ENCODE data around the gene ADAP1.

Gene ADAP1

DNA sequence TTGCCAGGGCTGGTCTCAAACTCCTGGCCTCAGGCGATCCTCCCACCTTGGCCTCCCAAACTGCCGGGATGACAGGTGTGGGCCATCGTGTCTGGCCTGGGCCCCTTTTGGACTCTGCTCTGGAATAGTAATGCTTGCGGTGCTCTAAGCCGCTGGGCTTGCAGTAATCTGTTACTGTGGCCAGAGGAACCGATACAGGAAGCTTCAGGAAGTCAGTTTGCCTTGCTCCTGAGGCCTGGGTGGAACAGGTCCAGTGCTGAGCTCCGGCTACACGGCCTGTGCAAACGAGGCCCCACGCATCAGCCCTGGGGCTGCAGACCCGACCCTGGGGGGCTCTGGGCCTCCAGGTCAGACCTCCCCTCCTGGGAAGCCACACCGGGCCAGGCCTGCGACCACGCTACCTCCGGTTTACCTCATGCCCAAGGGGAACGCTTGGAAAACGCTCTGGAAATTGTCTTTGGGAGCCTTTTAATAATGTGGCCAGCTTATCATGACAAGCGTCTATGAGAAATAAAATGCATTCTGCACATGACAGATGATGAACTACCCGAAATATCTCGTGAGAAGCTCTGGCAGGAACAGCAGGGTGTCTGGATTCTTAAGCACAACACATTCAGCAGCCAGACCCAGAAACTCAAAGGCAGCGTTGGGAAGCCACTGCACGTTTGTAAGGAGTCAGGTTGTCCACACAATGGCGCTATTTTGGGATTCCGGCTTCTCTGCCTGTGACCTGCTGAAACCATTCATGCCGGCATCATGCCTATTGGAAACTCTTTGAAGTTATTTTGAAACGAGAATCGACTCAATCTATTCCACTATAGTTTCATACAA lies 10.1 kb upstream of the ADAP1 start:
- Histone ChIP-seq H3K4me3 (ENCODE audit: low read depth, low read length, poor library complexity, severe bottlenecking) (no peak overlapping the region), H4K20me1 (ENCODE audit: insufficient read depth, low read length) (no peaks in the 10 kb centered on the region), H3K79me2 (ENCODE audit: insufficient read depth, low read length) (no peaks in the 10 kb centered on the region), H3K9ac (ENCODE audit: low read length) (no peak overlapping the region), H3K4me2 (ENCODE audit: low read length) (no peak overlapping the region), H3K9me2 (ENCODE audit: low read depth, low read length) (no peaks in the 10 kb centered on the region), H3F3A (ENCODE audit: insufficient read depth, low read length) (no peaks in the 10 kb centered on the region), H3K4me1 (ENCODE audit: insufficient read depth, low read length, severe bottlenecking) (no peaks in the 10 kb centered on the region), H3K27ac (ENCODE audit: low read depth, low read length, poor library complexity, severe bottlenecking) (no peak overlapping the region), H3K27me3 (ENCODE audit: insufficient read depth, low read length) (peaks cover 15% of the 10 kb centered on the region), H2AFZ (ENCODE audit: low read length) (no peak overlapping the region), H3K9me3 (ENCODE audit: low read length) (no peaks in the 10 kb centered on the region), H3K36me3 (ENCODE audit: insufficient read depth, low read length) (peaks cover 31% of the 10 kb centered on the region)
- TF ChIP-seq, protein P1, sequence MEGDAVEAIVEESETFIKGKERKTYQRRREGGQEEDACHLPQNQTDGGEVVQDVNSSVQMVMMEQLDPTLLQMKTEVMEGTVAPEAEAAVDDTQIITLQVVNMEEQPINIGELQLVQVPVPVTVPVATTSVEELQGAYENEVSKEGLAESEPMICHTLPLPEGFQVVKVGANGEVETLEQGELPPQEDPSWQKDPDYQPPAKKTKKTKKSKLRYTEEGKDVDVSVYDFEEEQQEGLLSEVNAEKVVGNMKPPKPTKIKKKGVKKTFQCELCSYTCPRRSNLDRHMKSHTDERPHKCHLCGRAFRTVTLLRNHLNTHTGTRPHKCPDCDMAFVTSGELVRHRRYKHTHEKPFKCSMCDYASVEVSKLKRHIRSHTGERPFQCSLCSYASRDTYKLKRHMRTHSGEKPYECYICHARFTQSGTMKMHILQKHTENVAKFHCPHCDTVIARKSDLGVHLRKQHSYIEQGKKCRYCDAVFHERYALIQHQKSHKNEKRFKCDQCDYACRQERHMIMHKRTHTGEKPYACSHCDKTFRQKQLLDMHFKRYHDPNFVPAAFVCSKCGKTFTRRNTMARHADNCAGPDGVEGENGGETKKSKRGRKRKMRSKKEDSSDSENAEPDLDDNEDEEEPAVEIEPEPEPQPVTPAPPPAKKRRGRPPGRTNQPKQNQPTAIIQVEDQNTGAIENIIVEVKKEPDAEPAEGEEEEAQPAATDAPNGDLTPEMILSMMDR (IDR thresholded peaks at IDR 0.05; ENCODE audit: low read length) = no peak
- no peak for TF ChIP-seq EZH2 (IDR thresholded peaks at IDR 0.05; ENCODE audit: borderline replicate concordance, low read length)

DNA sequence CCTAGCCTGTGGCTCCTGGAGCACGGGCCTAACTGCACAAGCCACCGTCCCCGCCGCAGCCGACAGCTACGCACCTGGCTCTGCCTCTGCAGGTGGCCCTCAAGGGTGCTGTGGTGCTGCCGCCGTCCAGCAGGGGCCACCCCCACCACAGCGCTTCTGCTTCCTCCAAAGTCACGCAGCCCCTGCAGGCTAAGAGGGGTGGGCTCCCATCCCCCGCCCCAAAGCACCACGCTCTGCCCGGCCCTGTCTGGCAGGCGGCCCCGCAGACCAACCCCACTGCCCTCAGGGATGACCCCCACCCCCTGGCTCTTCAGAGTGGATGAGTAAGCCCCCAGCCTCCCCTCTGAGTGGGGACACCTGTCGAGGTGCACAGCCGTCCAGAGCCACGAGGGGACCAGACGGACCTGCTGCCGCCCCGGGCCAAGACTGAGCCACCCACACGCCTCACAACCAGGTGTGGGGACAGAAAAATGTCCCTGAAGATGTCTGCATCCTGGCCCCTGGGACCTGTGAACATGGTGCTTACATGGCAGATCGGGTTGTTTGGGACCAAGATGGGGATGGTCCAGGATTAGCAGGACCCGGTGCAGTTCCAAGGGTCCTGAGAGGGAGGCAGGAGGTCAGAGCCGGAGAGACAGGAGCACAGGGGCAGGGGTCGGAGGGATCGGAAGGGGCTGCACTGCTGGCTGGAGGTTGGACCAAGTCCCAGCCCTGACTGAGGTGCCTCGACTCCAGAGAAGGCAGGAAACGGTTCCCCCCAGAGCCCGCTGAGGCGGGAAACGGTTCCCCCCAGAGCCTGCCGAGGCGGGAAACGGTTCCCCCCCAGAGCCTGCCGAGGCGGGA lies 9.0 kb upstream of the ADAP1 start:
- H3K4me2 ChIP-seq (ENCODE audit: low read length) = no peak overlapping the region
- no peaks in the 10 kb centered on the region for H3F3A ChIP-seq (ENCODE audit: insufficient read depth, low read length)
- H3K9ac ChIP-seq (ENCODE audit: low read length) = no peak overlapping the region
- H3K9me2 ChIP-seq (ENCODE audit: low read depth, low read length) = no peaks in the 10 kb centered on the region
- H2AFZ ChIP-seq (ENCODE audit: low read length) = no peak overlapping the region
- no peaks in the 10 kb centered on the region for H4K20me1 ChIP-seq (ENCODE audit: insufficient read depth, low read length)
- no peak overlapping the region for H3K27ac ChIP-seq (ENCODE audit: low read depth, low read length, poor library complexity, severe bottlenecking)
- H3K9me3 ChIP-seq (ENCODE audit: low read length) = no peaks in the 10 kb centered on the region
- H3K36me3 ChIP-seq (ENCODE audit: insufficient read depth, low read length) = peaks cover 20% of the 10 kb centered on the region
- H3K4me1 ChIP-seq (ENCODE audit: insufficient read depth, low read length, severe bottlenecking) = no peaks in the 10 kb centered on the region
- TF ChIP-seq EZH2 (IDR thresholded peaks at IDR 0.05; ENCODE audit: borderline replicate concordance, low read length) = no peak
- TF ChIP-seq, protein P1 (IDR thresholded peaks at IDR 0.05; ENCODE audit: low read length) = no peak
- H3K79me2 ChIP-seq (ENCODE audit: insufficient read depth, low read length) = no peaks in the 10 kb centered on the region
- H3K4me3 ChIP-seq (ENCODE audit: low read depth, low read length, poor library complexity, severe bottlenecking) = no peak overlapping the region
- peaks cover 22% of the 10 kb centered on the region for H3K27me3 ChIP-seq (ENCODE audit: insufficient read depth, low read length)

DNA sequence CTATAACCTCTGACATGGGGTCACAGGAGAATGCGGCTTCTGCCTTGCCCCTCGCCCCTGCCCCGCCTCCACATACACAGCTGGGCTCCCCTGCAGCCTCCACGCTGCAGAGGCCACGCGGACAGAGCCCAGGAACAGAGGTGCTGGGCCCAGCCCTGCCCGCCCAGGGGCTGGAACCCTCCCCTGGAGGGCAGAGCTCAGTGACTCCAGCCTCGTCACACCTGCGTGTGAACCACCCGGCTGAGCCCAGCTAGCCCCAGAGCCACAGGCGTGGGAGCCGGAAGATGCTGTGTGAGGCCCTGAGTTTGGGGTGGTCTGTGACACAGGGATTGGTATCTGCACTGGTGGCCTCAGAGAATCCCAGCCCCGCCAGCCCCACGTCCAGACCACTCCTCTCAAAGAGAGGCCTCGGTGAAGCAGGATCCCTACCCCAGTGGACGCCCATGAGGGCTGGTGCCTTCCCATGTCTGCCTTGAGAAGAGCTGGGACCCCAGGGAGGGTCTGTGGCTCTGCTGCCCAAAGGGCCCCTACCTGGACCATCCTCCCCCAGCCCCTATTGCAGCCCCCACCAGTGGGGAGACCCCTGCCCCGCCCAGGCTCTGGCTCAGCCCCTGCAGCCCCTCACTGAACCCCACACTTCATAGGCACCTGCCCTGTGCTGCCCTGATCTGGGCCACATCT lies 8.1 kb upstream of the ADAP1 start:
- no peaks in the 10 kb centered on the region for H3K9me3 ChIP-seq (ENCODE audit: low read length)
- no peaks in the 10 kb centered on the region for H4K20me1 ChIP-seq (ENCODE audit: insufficient read depth, low read length)
- H3K79me2 ChIP-seq (ENCODE audit: insufficient read depth, low read length) = no peaks in the 10 kb centered on the region
- no peak overlapping the region for H3K4me2 ChIP-seq (ENCODE audit: low read length)
- H3K27me3 ChIP-seq (ENCODE audit: insufficient read depth, low read length) = peaks cover 27% of the 10 kb centered on the region
- H3F3A ChIP-seq (ENCODE audit: insufficient read depth, low read length) = no peaks in the 10 kb centered on the region
- no peaks in the 10 kb centered on the region for H3K9me2 ChIP-seq (ENCODE audit: low read depth, low read length)
- peaks cover 11% of the 10 kb centered on the region for H3K36me3 ChIP-seq (ENCODE audit: insufficient read depth, low read length)
- H3K9ac ChIP-seq (ENCODE audit: low read length) = no peak overlapping the region
- no peak overlapping the region for H3K4me3 ChIP-seq (ENCODE audit: low read depth, low read length, poor library complexity, severe bottlenecking)
- no peak overlapping the region for H3K27ac ChIP-seq (ENCODE audit: low read depth, low read length, poor library complexity, severe bottlenecking)
- TF ChIP-seq EZH2 (IDR thresholded peaks at IDR 0.05; ENCODE audit: borderline replicate concordance, low read length) = no peak
- TF ChIP-seq, protein P1 (IDR thresholded peaks at IDR 0.05; ENCODE audit: low read length) = no peak
- H3K4me1 ChIP-seq (ENCODE audit: insufficient read depth, low read length, severe bottlenecking) = no peaks in the 10 kb centered on the region
- no peak overlapping the region for H2AFZ ChIP-seq (ENCODE audit: low read length)
